Stomach (tissue), 9 donors: ENCODE measurements around the gene PRDM16. TPM values are rescaled to one million over a fixed set of nuclear protein-coding genes. Genes with fewer than 3 reads are reported as not detected.

Experiments used
- DNase-seq, 2 donors: peaks; one replicate each; pipeline versions ENCODE4 v3.0.0 to v3.0.0-alpha.2; 2013 to 2019
- H3K27ac ChIP-seq, 5 donors: fragments of 200-600 bp in 4 of 5; sonication (generic) in 4 of 5; one replicate each; pipeline ENCODE4 v1.5.1; 2013 to 2019; ENCODE audit warnings: mild to moderate bottlenecking in 1 of 5, moderate library complexity in 1 of 5
- H3K27me3 ChIP-seq, 3 donors: fragments of 200-600 bp; sonication (generic); one replicate each; pipeline ENCODE4 v1.5.1; 2017 to 2019; ENCODE audit warnings: mixed run types in 1 of 3
- H3K36me3 ChIP-seq, 4 donors: fragments of 200-600 bp; sonication (generic); 1 replicate in 3 of 4; 2 replicates in 1 of 4; pipeline ENCODE4 v1.5.1; 2016 to 2019
- H3K4me1 ChIP-seq, 4 donors: fragments of 200-600 bp; sonication (generic); one replicate each; pipeline ENCODE4 v1.5.1; 2016 to 2019
- H3K4me3 ChIP-seq, 4 donors: fragments of 200-600 bp; sonication (generic) in 3 of 4; one replicate each; pipeline ENCODE4 v1.5.1; 2016 to 2019; ENCODE audit warnings: mild to moderate bottlenecking in 1 of 4
- H3K9me3 ChIP-seq, 4 donors: fragments of 200-600 bp; sonication (generic); one replicate each; pipeline ENCODE4 v1.5.1; 2016 to 2019
- EP300 ChIP-seq: sonication (generic); formaldehyde crosslinking; IDR thresholded peaks from one replicate; pipeline ENCODE4 v1.6.1; 2017; ENCODE audit warnings: antibody characterized with exemption
- POLR2A ChIP-seq, 4 donors: fragments of 450-650 bp; IDR thresholded peaks; one replicate each; pipeline ENCODE4 v1.6.1; 2016; ENCODE audit warnings: antibody characterized with exemption in 4 of 4, control low read depth in 2 of 4, mild to moderate bottlenecking in 1 of 4, moderate library complexity in 1 of 4
- POLR2AphosphoS5 ChIP-seq, 3 donors: sonication (generic); formaldehyde crosslinking; IDR thresholded peaks; one replicate each; pipeline ENCODE4 v1.6.1; 2016; ENCODE audit warnings: antibody characterized with exemption in 3 of 3
- WGBS, 5 donors: extraction: QIAGEN DNeasy Blood & Tissue Kit in 3 of 5; methylation state at CpG; one replicate each; pipeline versions ENCODE4 v1.1.5 to v1.1.7; 2013 to 2018; 5-methylcytosine and 5-hydroxymethylcytosine counted together
- intact Hi-C: fragments of 100-400 bp; cut with DNase I; formaldehyde crosslinking; loops from one replicate; pipeline ENCODE4 v1.15.1; 2023; ENCODE audit warnings: low total_unique reads
- polyA plus RNA-seq, 3 donors: library from polyadenylated mRNA; stranded (reverse); fragments of 200-250 nt; gene quantifications; one replicate each; pipeline ENCODE4 v1.2.3, GENCODE V29; 2013
- total RNA-seq, 5 donors: library from RNA; depleted of rRNA; stranded (reverse); fragments of >200 nt; gene quantifications; one replicate each; pipeline versions ENCODE4 v1.1.0 to v1.2.3, GENCODE V29; 2014 to 2016
- TF ChIP-seq, protein P1 (sequence below), 7 experiments: fragments of 450-650 bp in 4 of 7; fragments of 200-600 bp in 3 of 7; sonication (generic) in 3 of 7; IDR thresholded peaks; one replicate each; pipeline ENCODE4 v1.5.1; 2016 to 2019; ENCODE audit warnings: antibody characterized with exemption in 7 of 7, control low read depth in 2 of 7, mild to moderate bottlenecking in 1 of 7
- donor health status: healthy with polysubstance abuse.
- donor health status: Bipolar disorder and iron deficiency.
- donor health status: healthy.

PRDM16 gene
- total and polyA plus RNA-seq, 8 donors, result 0.29 to 222 (median 15.8) TPM

GRCh38 chr1:3404801-3405200 is 335.8 kb downstream of the PRDM16 start:
- Histone ChIP-seq H3K9me3 (no peaks in the 10 kb centered on the region), H3K4me1 (peaks cover 4 to 26% (median 9%) of the 10 kb centered on the region in 4 donors), H3K36me3 (peaks cover 0 to 49% (median 41%) of the 10 kb centered on the region in 4 donors), H3K27ac (no peak overlapping the region), H3K27me3 (peaks cover 0 to 6% (median 0%) of the 10 kb centered on the region in 3 donors), H3K4me3 (no peak overlapping the region)
- TF ChIP-seq POLR2A (IDR thresholded peaks at IDR 0.05) (no peak), EP300 (no peak), POLR2AphosphoS5 (IDR thresholded peaks at IDR 0.05) (no peak)
- TF ChIP-seq, protein P1, sequence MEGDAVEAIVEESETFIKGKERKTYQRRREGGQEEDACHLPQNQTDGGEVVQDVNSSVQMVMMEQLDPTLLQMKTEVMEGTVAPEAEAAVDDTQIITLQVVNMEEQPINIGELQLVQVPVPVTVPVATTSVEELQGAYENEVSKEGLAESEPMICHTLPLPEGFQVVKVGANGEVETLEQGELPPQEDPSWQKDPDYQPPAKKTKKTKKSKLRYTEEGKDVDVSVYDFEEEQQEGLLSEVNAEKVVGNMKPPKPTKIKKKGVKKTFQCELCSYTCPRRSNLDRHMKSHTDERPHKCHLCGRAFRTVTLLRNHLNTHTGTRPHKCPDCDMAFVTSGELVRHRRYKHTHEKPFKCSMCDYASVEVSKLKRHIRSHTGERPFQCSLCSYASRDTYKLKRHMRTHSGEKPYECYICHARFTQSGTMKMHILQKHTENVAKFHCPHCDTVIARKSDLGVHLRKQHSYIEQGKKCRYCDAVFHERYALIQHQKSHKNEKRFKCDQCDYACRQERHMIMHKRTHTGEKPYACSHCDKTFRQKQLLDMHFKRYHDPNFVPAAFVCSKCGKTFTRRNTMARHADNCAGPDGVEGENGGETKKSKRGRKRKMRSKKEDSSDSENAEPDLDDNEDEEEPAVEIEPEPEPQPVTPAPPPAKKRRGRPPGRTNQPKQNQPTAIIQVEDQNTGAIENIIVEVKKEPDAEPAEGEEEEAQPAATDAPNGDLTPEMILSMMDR (IDR thresholded peaks at IDR 0.05), result no peak
- intact Hi-C loops, result no loop called here
- WGBS, 5 donors, result 94 to 97% (median 95%) methylated on average over 23 to 27 of the region's 27 CpGs
- no peak for DNase-seq

- Histone ChIP-seq H3K4me1 (peaks cover 4 to 33% (median 9%) of the 10 kb centered on the region in 4 donors), H3K36me3 (peaks cover 0 to 47% (median 41%) of the 10 kb centered on the region in 4 donors), H3K27ac (no peak overlapping the region), H3K4me3 (no peak overlapping the region), H3K27me3 (peaks cover 0 to 8% (median 0%) of the 10 kb centered on the region in 3 donors), H3K9me3 (no peaks in the 10 kb centered on the region)
- no peak for DNase-seq
- intact Hi-C loops, result no loop called here
- TF ChIP-seq, protein P1 (IDR thresholded peaks at IDR 0.05), result no peak
- TF ChIP-seq POLR2AphosphoS5 (IDR thresholded peaks at IDR 0.05), result no peak
- 82 to 96% (median 95%) methylated on average over 27 to 30 of the region's 30 CpGs for WGBS, 5 donors
Observed at GRCh38 chr1:3405491-3405890, 336.5 kb downstream of the PRDM16 start.

GRCh38 chr1:3405974-3406867 is 337.2 kb downstream of the PRDM16 start:
- Histone ChIP-seq H3K27me3 (peaks cover 0 to 13% (median 0%) of the 10 kb centered on the region in 3 donors), H3K4me1 (peaks cover 4 to 31% (median 9%) of the 10 kb centered on the region in 4 donors), H3K4me3 (no peak overlapping the region), H3K9me3 (no peaks in the 10 kb centered on the region), H3K27ac (no peak overlapping the region), H3K36me3 (peaks cover 0 to 43% (median 40%) of the 10 kb centered on the region in 4 donors)
- intact Hi-C loops, result no loop called here
- no peak for DNase-seq
- WGBS, 5 donors, result 83 to 89% (median 86%) methylated on average over 16 to 17 of the region's 17 CpGs
- TF ChIP-seq EP300 (no peak), POLR2A (IDR thresholded peaks at IDR 0.05) (no peak), POLR2AphosphoS5 (IDR thresholded peaks at IDR 0.05) (no peak)
- TF ChIP-seq, protein P1 (IDR thresholded peaks at IDR 0.05), result no peak

DNA sequence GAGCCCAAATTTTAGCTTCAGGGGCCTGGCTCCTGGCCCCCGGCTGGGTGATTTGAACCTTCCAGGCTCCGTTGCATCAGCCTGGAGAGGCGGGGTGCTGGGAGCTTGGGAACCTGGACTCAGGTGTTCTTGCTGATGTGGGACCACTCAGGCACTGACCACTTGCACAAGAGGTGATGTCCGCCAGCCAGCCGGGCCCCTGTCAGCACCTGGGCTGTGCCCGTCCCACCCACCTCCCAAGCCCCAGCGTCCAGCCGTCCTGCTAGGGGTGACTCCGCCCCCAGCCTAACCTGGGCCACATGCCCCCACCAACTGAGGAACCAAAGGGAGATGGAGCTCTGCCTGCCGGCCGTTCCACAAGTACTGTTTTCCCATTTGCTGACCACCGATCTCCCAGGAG is 338.0 kb downstream of the PRDM16 start:
- intact Hi-C loops, result no loop called here
- Histone ChIP-seq H3K36me3 (peaks cover 0 to 49% (median 43%) of the 10 kb centered on the region in 4 donors), H3K9me3 (no peaks in the 10 kb centered on the region), H3K4me1 (peaks cover 4 to 23% (median 6%) of the 10 kb centered on the region in 4 donors), H3K4me3 (no peak overlapping the region), H3K27ac (no peak overlapping the region), H3K27me3 (peaks cover 0 to 17% (median 0%) of the 10 kb centered on the region in 3 donors)
- no peak for DNase-seq
- WGBS, 5 donors, result 83 to 91% (median 89%) methylated on average over 4 to 12 of the region's 12 CpGs
- TF ChIP-seq POLR2AphosphoS5 (IDR thresholded peaks at IDR 0.05), result no peak
- TF ChIP-seq EP300, result no peak
- TF ChIP-seq, protein P1 (IDR thresholded peaks at IDR 0.05), result no peak
- TF ChIP-seq POLR2A (IDR thresholded peaks at IDR 0.05), result no peak
